OCI-LY3 (cell line): ENCODE results near the gene CRHR2.

Source experiments
- H2AFZ ChIP-seq: fragments of 200-600, 300-600 bp; shearing (Covaris generic); 2 replicates; pipeline ENCODE4 v1.6.0; 2014; ENCODE audit warnings: antibody characterized with exemption, low read depth, low read length
- H3K27ac ChIP-seq: fragments of 200-600, 300-600 bp; sonication (generic); 2 replicates; pipeline ENCODE4 v1.5.1; 2014; ENCODE audit warnings: mild to moderate bottlenecking, low read length, moderate library complexity, mixed read lengths
- H3K27me3 ChIP-seq: fragments of 200-600, 300-600 bp; sonication (generic); 2 replicates; pipeline ENCODE4 v1.6.1; 2014; ENCODE audit warnings: low read depth, low read length, mixed read lengths
- H3K36me3 ChIP-seq: fragments of 200-600, 300-600 bp; sonication (generic); replicated peaks from 2 replicates; pipeline ENCODE3; 2014; ENCODE audit warnings: low read depth, low read length, mixed read lengths
- H3K4me1 ChIP-seq: fragments of 300-600, 200-600 bp; sonication (generic); 2 replicates; pipeline ENCODE4 v1.6.1; 2014; ENCODE audit warnings: low read length, mixed read lengths
- H3K4me2 ChIP-seq: fragments of 200-600, 300-600 bp; sonication (generic); 2 replicates; pipeline ENCODE4 v1.6.1; 2014; ENCODE audit warnings: low read length, mixed read lengths
- H3K4me3 ChIP-seq: fragments of 300-600, 200-600 bp; sonication (generic); 2 replicates; pipeline ENCODE4 v1.5.1; 2014; ENCODE audit warnings: antibody characterized with exemption, mild to moderate bottlenecking, low read length, moderate library complexity
- H3K79me2 ChIP-seq: fragments of 300-600, 200-600 bp; shearing (Covaris generic); 2 replicates; pipeline ENCODE4 v1.6.1; 2014; ENCODE audit warnings: mild to moderate bottlenecking, low read length, mixed read lengths
- H3K9ac ChIP-seq: fragments of 300-600, 200-600 bp; shearing (Covaris generic); 2 replicates; pipeline ENCODE4 v1.6.0; 2014; ENCODE audit warnings: mild to moderate bottlenecking, low read length, moderate library complexity
- H3K9me3 ChIP-seq: fragments of 200-600, 300-600 bp; shearing (Covaris generic); 2 replicates; pipeline ENCODE4 v1.6.1; 2014; ENCODE audit warnings: low read length, mixed read lengths; ENCODE audit not compliant: insufficient read depth
- H4K20me1 ChIP-seq: fragments of 200-600, 300-600 bp; sonication (generic); 2 replicates; pipeline ENCODE4 v1.6.1; 2016; ENCODE audit warnings: low read length, mixed read lengths; ENCODE audit not compliant: insufficient read depth
- EZH2phosphoT487 ChIP-seq: fragments of 200-600 bp; shearing (Covaris generic); IDR thresholded peaks from 2 replicates; pipeline ENCODE4 v1.6.1; 2018; ENCODE audit warnings: antibody characterized with exemption, mixed run types, low read depth
- TF ChIP-seq, protein P1 (sequence below): fragments of 200-600, 300-600 bp; sonication (generic); IDR thresholded peaks from 2 replicates; pipeline ENCODE4 v1.5.1; 2014; ENCODE audit warnings: antibody characterized with exemption, low read length, low read depth

Gene CRHR2

DNA sequence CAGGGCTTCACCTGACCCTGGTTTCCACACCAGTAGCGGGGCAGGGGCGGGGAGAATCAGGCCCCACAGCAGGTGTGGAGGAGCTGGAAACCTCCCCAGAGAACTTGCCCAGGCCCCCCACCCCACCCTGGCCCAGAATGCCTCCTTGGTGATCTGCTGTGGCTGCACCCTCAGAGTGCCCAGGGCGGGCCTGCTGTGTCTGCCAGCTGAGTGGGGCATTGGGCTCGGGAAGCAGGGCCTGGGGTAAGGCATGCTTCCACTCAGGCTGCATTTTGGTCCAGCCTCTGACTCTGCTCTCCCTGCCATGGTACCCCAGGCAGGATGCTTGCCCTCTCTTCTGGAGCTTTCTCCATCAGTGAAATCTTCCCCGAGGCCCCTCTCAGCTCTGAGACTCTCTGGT lies 1.1 kb upstream of the CRHR2 start:
- Histone ChIP-seq H3K4me1 (no peaks in the 10 kb centered on the region), H3K9me3 (no peaks in the 10 kb centered on the region), H3K27me3 (peaks cover 7% of the 10 kb centered on the region; the same call in 1 of the 2 replicates), H4K20me1 (no peaks in the 10 kb centered on the region), H3K79me2 (no peaks in the 10 kb centered on the region), H3K4me2 (no peak overlapping the region), H3K27ac (no peak overlapping the region), H2AFZ (no peak overlapping the region), H3K4me3 (no peak overlapping the region), H3K36me3 (no peaks in the 10 kb centered on the region), H3K9ac (no peak overlapping the region)
- no peak for TF ChIP-seq EZH2phosphoT487

DNA sequence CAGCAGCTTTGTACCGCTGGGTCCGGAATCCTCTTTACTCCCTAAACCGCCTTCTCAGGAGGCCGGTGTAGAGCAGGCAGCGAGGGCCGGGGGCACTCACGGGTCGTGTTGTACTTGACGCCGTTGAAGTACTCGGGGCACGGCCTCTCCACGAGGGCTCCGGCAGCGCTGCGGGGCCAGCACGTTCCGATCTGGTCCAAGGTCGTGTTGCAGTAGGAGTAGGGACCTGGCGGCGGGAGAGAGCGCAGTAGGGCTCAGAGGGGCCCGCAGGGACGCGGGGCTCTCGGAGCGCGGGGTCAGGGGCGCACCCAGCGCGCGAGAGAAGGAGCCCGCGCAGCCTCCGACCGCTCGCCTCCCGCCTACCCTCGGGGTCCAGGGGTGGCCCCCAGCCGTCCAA lies 443 bp downstream of the CRHR2 start:
- H3K4me3 ChIP-seq: no peak overlapping the region
- no peak overlapping the region for H3K9ac ChIP-seq
- peaks cover 7% of the 10 kb centered on the region; the same call in 1 of the 2 replicates for H3K27me3 ChIP-seq
- TF ChIP-seq, protein P1, sequence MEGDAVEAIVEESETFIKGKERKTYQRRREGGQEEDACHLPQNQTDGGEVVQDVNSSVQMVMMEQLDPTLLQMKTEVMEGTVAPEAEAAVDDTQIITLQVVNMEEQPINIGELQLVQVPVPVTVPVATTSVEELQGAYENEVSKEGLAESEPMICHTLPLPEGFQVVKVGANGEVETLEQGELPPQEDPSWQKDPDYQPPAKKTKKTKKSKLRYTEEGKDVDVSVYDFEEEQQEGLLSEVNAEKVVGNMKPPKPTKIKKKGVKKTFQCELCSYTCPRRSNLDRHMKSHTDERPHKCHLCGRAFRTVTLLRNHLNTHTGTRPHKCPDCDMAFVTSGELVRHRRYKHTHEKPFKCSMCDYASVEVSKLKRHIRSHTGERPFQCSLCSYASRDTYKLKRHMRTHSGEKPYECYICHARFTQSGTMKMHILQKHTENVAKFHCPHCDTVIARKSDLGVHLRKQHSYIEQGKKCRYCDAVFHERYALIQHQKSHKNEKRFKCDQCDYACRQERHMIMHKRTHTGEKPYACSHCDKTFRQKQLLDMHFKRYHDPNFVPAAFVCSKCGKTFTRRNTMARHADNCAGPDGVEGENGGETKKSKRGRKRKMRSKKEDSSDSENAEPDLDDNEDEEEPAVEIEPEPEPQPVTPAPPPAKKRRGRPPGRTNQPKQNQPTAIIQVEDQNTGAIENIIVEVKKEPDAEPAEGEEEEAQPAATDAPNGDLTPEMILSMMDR: no peak
- no peak for TF ChIP-seq EZH2phosphoT487
- no peaks in the 10 kb centered on the region for H3K9me3 ChIP-seq
- H2AFZ ChIP-seq: no peak overlapping the region
- H3K27ac ChIP-seq: no peak overlapping the region
- H4K20me1 ChIP-seq: no peaks in the 10 kb centered on the region
- no peaks in the 10 kb centered on the region for H3K79me2 ChIP-seq
- H3K4me2 ChIP-seq: no peak overlapping the region
- H3K36me3 ChIP-seq: no peaks in the 10 kb centered on the region
- no peaks in the 10 kb centered on the region for H3K4me1 ChIP-seq

DNA sequence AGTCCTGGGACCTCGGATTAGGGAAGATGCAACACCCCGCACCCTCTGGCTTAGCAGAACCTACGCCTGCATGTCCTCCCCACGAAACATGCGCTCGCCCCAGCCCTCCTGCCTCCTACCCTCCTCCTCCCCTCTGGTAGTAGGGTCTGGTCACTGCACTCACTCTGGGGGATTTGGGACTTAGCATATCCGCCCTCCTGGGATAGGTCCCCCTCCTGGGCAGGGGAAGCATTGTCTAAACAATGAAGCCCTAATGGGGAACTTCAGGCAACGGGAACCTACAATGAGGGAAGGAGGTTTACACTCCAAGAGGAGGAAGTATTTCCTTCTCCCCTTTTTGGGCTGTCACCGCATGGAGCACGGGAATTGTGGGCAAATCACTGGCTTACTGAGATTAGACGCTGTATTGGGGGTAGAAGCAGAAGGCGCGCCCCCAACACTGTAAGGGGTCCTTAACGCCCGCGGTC lies 892 bp downstream of the CRHR2 start:
- Histone ChIP-seq H4K20me1 (no peaks in the 10 kb centered on the region), H3K9ac (no peak overlapping the region), H3K4me2 (no peak overlapping the region), H3K36me3 (no peaks in the 10 kb centered on the region), H3K27me3 (peaks cover 10% of the 10 kb centered on the region; the same call in 1 of the 2 replicates), H3K4me1 (no peaks in the 10 kb centered on the region), H2AFZ (no peak overlapping the region), H3K27ac (no peak overlapping the region), H3K4me3 (no peak overlapping the region), H3K79me2 (no peaks in the 10 kb centered on the region), H3K9me3 (no peaks in the 10 kb centered on the region)
- TF ChIP-seq, protein P1: no peak
- TF ChIP-seq EZH2phosphoT487: no peak

DNA sequence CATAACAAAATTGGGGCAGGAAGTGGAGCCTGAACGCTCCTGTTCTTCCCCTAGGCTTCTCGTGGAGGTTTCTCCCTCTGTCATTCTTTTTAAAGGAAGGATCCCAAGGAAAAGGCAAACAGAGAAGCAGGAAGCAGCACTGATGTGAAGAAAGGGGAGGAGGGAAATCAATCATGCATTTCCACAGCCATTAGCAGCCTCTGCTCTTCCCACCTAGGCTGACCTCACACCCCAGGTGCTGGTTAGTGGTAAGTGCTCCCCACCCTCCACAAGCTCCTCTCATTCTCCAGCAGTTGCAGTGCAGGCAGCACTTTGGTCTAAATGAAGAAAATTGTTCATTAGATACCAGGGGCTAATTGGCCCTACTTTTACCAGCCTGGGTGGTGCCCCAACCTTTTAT lies 2.6 kb downstream of the CRHR2 start:
- H3K27ac ChIP-seq: no peak overlapping the region
- H3K9me3 ChIP-seq: no peaks in the 10 kb centered on the region
- TF ChIP-seq, protein P1: no peak
- TF ChIP-seq EZH2phosphoT487: no peak
- no peaks in the 10 kb centered on the region for H3K4me1 ChIP-seq
- H3K4me3 ChIP-seq: no peak overlapping the region
- H4K20me1 ChIP-seq: no peaks in the 10 kb centered on the region
- peaks cover 10% of the 10 kb centered on the region; the same call in 1 of the 2 replicates for H3K27me3 ChIP-seq
- no peak overlapping the region for H3K4me2 ChIP-seq
- H3K9ac ChIP-seq: no peak overlapping the region
- H2AFZ ChIP-seq: no peak overlapping the region
- H3K79me2 ChIP-seq: no peaks in the 10 kb centered on the region
- no peaks in the 10 kb centered on the region for H3K36me3 ChIP-seq

DNA sequence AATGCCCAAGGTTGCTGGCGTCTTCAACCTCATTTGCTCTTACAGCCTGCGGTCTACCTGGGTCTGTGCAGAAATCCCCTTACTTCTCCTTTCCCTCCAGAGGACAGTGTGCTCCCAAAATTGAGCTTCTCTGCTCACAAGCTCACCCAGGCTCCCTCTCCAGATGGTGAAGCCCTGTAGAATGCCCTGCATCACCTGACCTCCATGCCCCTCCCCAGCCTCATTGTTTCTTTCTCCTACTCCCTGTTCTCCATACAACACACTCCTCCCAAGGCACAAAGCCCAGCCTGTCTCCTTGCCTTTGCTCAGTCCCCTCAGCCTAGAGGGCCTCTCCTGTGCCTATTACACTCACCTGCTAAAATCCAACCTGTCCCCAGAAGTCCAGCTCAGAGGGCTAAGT lies 3.5 kb downstream of the CRHR2 start:
- Histone ChIP-seq H3K9ac (no peak overlapping the region), H3K4me2 (no peak overlapping the region), H3K9me3 (no peaks in the 10 kb centered on the region), H3K4me3 (no peak overlapping the region), H2AFZ (no peak overlapping the region), H3K4me1 (no peaks in the 10 kb centered on the region), H3K79me2 (no peaks in the 10 kb centered on the region), H3K36me3 (no peaks in the 10 kb centered on the region), H4K20me1 (no peaks in the 10 kb centered on the region), H3K27me3 (peaks cover 10% of the 10 kb centered on the region; the same call in 1 of the 2 replicates), H3K27ac (no peak overlapping the region)
- TF ChIP-seq, protein P1: no peak
- TF ChIP-seq EZH2phosphoT487: no peak
